Erythroblast (primary cell): ENCODE results near the gene PIF1.

Source experiments
- DNase-seq, 2 experiments: peaks; one replicate each; lab custom pipeline; 2025; lab: John Stamatoyannopoulos, UW
- GATA1 ChIP-seq: IDR thresholded peaks from 2 replicates; pipeline ENCODE4 v1.6.1; 2011; ENCODE audit warnings: low read depth, mild to moderate bottlenecking, control low read depth, low read length, moderate library complexity
- POLR2A ChIP-seq: IDR thresholded peaks from 2 replicates; pipeline ENCODE4 v1.6.1; 2011; ENCODE audit warnings: mild to moderate bottlenecking, low read length

Gene PIF1

GRCh38 chr15:64856429-64857145 lies 31.1 kb upstream of the PIF1 start:
- TF ChIP-seq GATA1 (no peak), POLR2A (no peak)

GRCh38 chr15:64855205-64855975 lies 29.9 kb upstream of the PIF1 start:
- no peak for DNase-seq
- TF ChIP-seq POLR2A = no peak
- TF ChIP-seq GATA1 = no peak

More at GRCh38 chr15:64856429-64857145, 31.1 kb upstream of the PIF1 start:
- DNase-seq = no peak

- DNase-seq = no peak
- TF ChIP-seq POLR2A (no peak), GATA1 (no peak)
Measured at GRCh38 chr15:64854526-64854925, 29.1 kb upstream of the PIF1 start.

GRCh38 chr15:64854041-64854440 lies 28.6 kb upstream of the PIF1 start:
- DNase-seq = no peak
- TF ChIP-seq POLR2A (no peak), GATA1 (no peak)

GRCh38 chr15:64851503-64851840 lies 26.0 kb upstream of the PIF1 start:
- no peak for DNase-seq
- TF ChIP-seq POLR2A (no peak), GATA1 (no peak)

- no peak for DNase-seq
- no peak for TF ChIP-seq GATA1
- TF ChIP-seq POLR2A = no peak
Measured at GRCh38 chr15:64850778-64851502, 25.5 kb upstream of the PIF1 start.

GRCh38 chr15:64847876-64848716 lies 22.6 kb upstream of the PIF1 start:
- no peak for TF ChIP-seq POLR2A
- DNase-seq = no peak

GRCh38 chr15:64847448-64847847 lies 22.0 kb upstream of the PIF1 start:
- DNase-seq = no peak
- no peak for TF ChIP-seq POLR2A
- no peak for TF ChIP-seq GATA1

GRCh38 chr15:64847016-64847415 lies 21.6 kb upstream of the PIF1 start:
- no peak for DNase-seq
- TF ChIP-seq POLR2A (no peak), GATA1 (no peak)

GRCh38 chr15:64845831-64846595 lies 20.6 kb upstream of the PIF1 start:
- DNase-seq = no peak
- TF ChIP-seq GATA1 = no peak
- no peak for TF ChIP-seq POLR2A

GRCh38 chr15:64845183-64845611 lies 19.8 kb upstream of the PIF1 start:
- peak in 1 of 2 experiments; percentile 18 for DNase-seq
- TF ChIP-seq POLR2A (no peak), GATA1 (no peak)

GRCh38 chr15:64844576-64845145 lies 19.2 kb upstream of the PIF1 start:
- DNase-seq = peak; percentile 51 to 56
- TF ChIP-seq POLR2A (no peak), GATA1 (no peak)

- no peak for DNase-seq
- TF ChIP-seq GATA1 (no peak), POLR2A (no peak)
Measured at GRCh38 chr15:64843991-64844390, 18.5 kb upstream of the PIF1 start.
